GM23338 (cell line): ENCODE results near the gene FRYL. TPM values are rescaled to one million over a fixed set of nuclear protein-coding genes. Genes with fewer than 3 reads are reported as not detected.

Experiments
- ATAC-seq: fragments of 200-7000 bp; cut with Tn5 transposase; 3 replicates; pipeline ENCODE4 v1.9.1; 2020
- DNase-seq: peaks from one replicate; pipeline ENCODE4 v3.0.0-alpha.2; 2015; ENCODE audit warnings: low spot score
- H2AFZ ChIP-seq: fragments of 200-600 bp; sonication (generic); 2 replicates; pipeline ENCODE4 v1.8.0; 2016; ENCODE audit warnings: antibody characterized with exemption, mild to moderate bottlenecking, moderate library complexity
- H3F3A ChIP-seq: fragments of 200-600 bp; sonication (generic); replicated peaks from 2 replicates; pipeline ENCODE4 v1.8.0; 2017; ENCODE audit warnings: antibody characterized with exemption, mixed run types, low read depth
- H3K27ac ChIP-seq: fragments of 200-600 bp; sonication (generic); 2 replicates; pipeline ENCODE4 v1.6.1; 2016; ENCODE audit warnings: low read depth
- H3K27me3 ChIP-seq: fragments of 200-600 bp; sonication (generic); 2 replicates; pipeline ENCODE4 v1.8.0; 2016; ENCODE audit warnings: mild to moderate bottlenecking, mixed run types, moderate library complexity; ENCODE audit not compliant: insufficient read depth
- H3K36me3 ChIP-seq: fragments of 200-600 bp; sonication (generic); 2 replicates; pipeline ENCODE4 v1.8.0; 2016; ENCODE audit warnings: mild to moderate bottlenecking; ENCODE audit not compliant: insufficient read depth
- H3K4me1 ChIP-seq: fragments of 200-600 bp; sonication (generic); 2 replicates; pipeline ENCODE4 v1.8.0; 2016; ENCODE audit warnings: mild to moderate bottlenecking, moderate library complexity; ENCODE audit not compliant: insufficient read depth
- H3K4me2 ChIP-seq: fragments of 200-600 bp; sonication (generic); 2 replicates; pipeline ENCODE4 v1.7.1; 2017; ENCODE audit warnings: mixed run types
- H3K4me3 ChIP-seq: fragments of 200-600 bp; sonication (generic); 2 replicates; pipeline ENCODE4 v1.6.1; 2016; ENCODE audit warnings: mixed run types
- H3K79me2 ChIP-seq: fragments of 200-600 bp; sonication (generic); replicated peaks from 2 replicates; pipeline ENCODE4 v1.8.0; 2017; ENCODE audit warnings: mild to moderate bottlenecking; ENCODE audit not compliant: insufficient read depth
- H3K9me2 ChIP-seq: fragments of 200-600 bp; sonication (generic); 2 replicates; pipeline ENCODE4 v1.8.0; 2017; ENCODE audit not compliant: insufficient read depth
- H4K20me1 ChIP-seq: fragments of 200-600 bp; sonication (generic); replicated peaks from 2 replicates; pipeline ENCODE4 v1.8.0; 2017; ENCODE audit warnings: mild to moderate bottlenecking; ENCODE audit not compliant: insufficient read depth
- H3K27ac Mint-ChIP-seq: 2 replicates; pipeline ENCODE4 v1.8.0; 2020; ENCODE audit warnings: inconsistent platforms, mild to moderate bottlenecking, moderate library complexity, mixed read lengths
- H3K27me3 Mint-ChIP-seq: 3 replicates; pipeline ENCODE4 v1.8.0; 2022; ENCODE audit warnings: low read depth, mild to moderate bottlenecking, moderate library complexity, mixed read lengths, inconsistent platforms; ENCODE audit not compliant: insufficient read depth, poor library complexity
- H3K36me3 Mint-ChIP-seq: 3 replicates; pipeline ENCODE4 v1.8.0; 2021; ENCODE audit warnings: low read depth, mild to moderate bottlenecking, inconsistent platforms, moderate library complexity, mixed read lengths
- H3K4me1 Mint-ChIP-seq: 3 replicates; pipeline ENCODE4 v1.8.0; 2020; ENCODE audit warnings: mild to moderate bottlenecking, inconsistent platforms, mixed read lengths
- H3K4me3 Mint-ChIP-seq: 3 replicates; pipeline ENCODE4 v1.8.0; 2021; ENCODE audit warnings: moderate library complexity, mild to moderate bottlenecking, inconsistent platforms, mixed read lengths
- H3K9me3 Mint-ChIP-seq: 3 replicates; pipeline ENCODE4 v1.8.0; 2020; ENCODE audit warnings: moderate library complexity, mild to moderate bottlenecking, inconsistent platforms, mixed read lengths
- EZH2phosphoT487 ChIP-seq: fragments of 200-600 bp; sonication (generic); IDR thresholded peaks from one replicate; pipeline ENCODE4 v1.8.1; 2018; ENCODE audit warnings: antibody characterized with exemption; ENCODE audit not compliant: unreplicated experiment
- NANOG ChIP-seq: IDR thresholded peaks from 2 replicates; pipeline ENCODE4 v1.6.1; 2016; ENCODE audit warnings: antibody characterized with exemption, borderline replicate concordance
- REST ChIP-seq: IDR thresholded peaks from one replicate; pipeline ENCODE4 v1.6.1; 2018; ENCODE audit warnings: antibody characterized with exemption; ENCODE audit not compliant: unreplicated experiment
- ZNF462 ChIP-seq: fragments of 250-450 bp; sonication (Bioruptor Pico); IDR thresholded peaks from 2 replicates; pipeline ENCODE4 v1.5.0; 2020; ENCODE audit warnings: mild to moderate bottlenecking, moderate library complexity
- polyA plus RNA-seq: library from polyadenylated mRNA; unstranded; fragments of >200 nt; fragmentation: Nextera tagmentation; extraction: Ambion mirVana; gene quantifications from 2 replicates; pipeline ENCODE4 v1.2.1, GENCODE V29; 2016
- total RNA-seq: library from RNA; depleted of rRNA; stranded (reverse); fragments of >200 nt; shearing (Covaris generic); gene quantifications from 2 replicates; pipeline ENCODE4 v1.2.3, GENCODE V29; 2014

The FRYL gene
- total and polyA plus RNA-seq, 2 experiments from 2014 or later = 30.7 to 53.3 TPM

- peaks cover 3% of the 10 kb centered on the region; the same call in 1 of the 3 replicates for H3K4me1 Mint-ChIP-seq
- no peak overlapping the region for H3K4me3 Mint-ChIP-seq
- Histone ChIP-seq H3K27ac (no peak overlapping the region), H3F3A (no peaks in the 10 kb centered on the region), H3K4me2 (no peak overlapping the region), H2AFZ (no peak overlapping the region), H3K79me2 (peaks cover 100% of the 10 kb centered on the region), H3K27me3 (no peaks in the 10 kb centered on the region), H3K36me3 (no peaks in the 10 kb centered on the region; the same call in 1 of the 2 replicates), H3K9me2 (no peaks in the 10 kb centered on the region; the same call in 1 of the 2 replicates), H3K4me3 (no peak overlapping the region), H3K4me1 (no peaks in the 10 kb centered on the region), H4K20me1 (peaks cover 5% of the 10 kb centered on the region)
- no peak for TF ChIP-seq EZH2phosphoT487
- no peak for TF ChIP-seq REST
- TF ChIP-seq ZNF462 = no peak
- TF ChIP-seq NANOG = no peak
- peaks cover 52% of the 10 kb centered on the region for H3K36me3 Mint-ChIP-seq
- no peak overlapping the region for H3K27ac Mint-ChIP-seq
- H3K9me3 Mint-ChIP-seq = peaks cover 50% of the 10 kb centered on the region
- DNase-seq (no peak), ATAC-seq (no peak)
- peaks cover 2% of the 10 kb centered on the region for H3K27me3 Mint-ChIP-seq
These were observed 23.3 kb downstream of the FRYL start for GRCh38 chr4:48756689-48757220.
